K562 (cell line): ENCODE data around the gene ESR2. TPM values are rescaled to one million over a fixed set of nuclear protein-coding genes. Genes with fewer than 3 reads are reported as not detected.

Source experiments
- ARID4B ChIP-seq: sonication (generic); formaldehyde crosslinking; IDR thresholded peaks from 2 replicates; pipeline ENCODE4 v1.8.0; 2022; ENCODE audit warnings: mild to moderate bottlenecking, missing genetic modification reagents
- BHLHE40 ChIP-seq: IDR thresholded peaks from 2 replicates; pipeline ENCODE4 v1.6.1; 2011; ENCODE audit warnings: low read length, improper control_type of control experiment
- CEBPB ChIP-seq: fragments of 450-650 bp; IDR thresholded peaks from 2 replicates; pipeline ENCODE4 v1.6.1; 2016; ENCODE audit warnings: missing genetic modification characterization, missing compliant biosample characterization
- CXXC5 ChIP-seq: fragments of 250-450 bp; sonication (Bioruptor Pico); IDR thresholded peaks from 2 replicates; pipeline ENCODE4 v1.8.0; 2022; ENCODE audit warnings: inconsistent platforms, mild to moderate bottlenecking, moderate library complexity
- EHMT2 ChIP-seq: fragments of 450-650 bp; IDR thresholded peaks from 2 replicates; pipeline ENCODE4 v1.6.1; 2018; ENCODE audit warnings: antibody characterized with exemption
- FOXP4 ChIP-seq: sonication (generic); formaldehyde crosslinking; IDR thresholded peaks from 2 replicates; pipeline ENCODE4 v1.8.0; 2022; ENCODE audit warnings: mild to moderate bottlenecking, missing genetic modification reagents, borderline replicate concordance
- GATAD2B ChIP-seq: fragments of 450-650 bp; IDR thresholded peaks from 2 replicates; pipeline ENCODE4 v1.6.1; 2017; ENCODE audit warnings: mild to moderate bottlenecking, borderline replicate concordance
- HSF4 ChIP-seq: fragments of 250-450 bp; sonication (Bioruptor Pico); IDR thresholded peaks from 2 replicates; pipeline ENCODE4 v2.1.2; 2022; ENCODE audit warnings: mild to moderate bottlenecking, moderate library complexity, borderline replicate concordance
- LCOR ChIP-seq: sonication (generic); formaldehyde crosslinking; IDR thresholded peaks from 2 replicates; pipeline ENCODE4 v1.8.0; 2022; ENCODE audit warnings: mild to moderate bottlenecking, missing genetic modification reagents
- MAZ ChIP-seq, 2 experiments: fragments of 450-650 bp in 1 of 2; sonication (generic) in 1 of 2; formaldehyde crosslinking; IDR thresholded peaks in 1 of 2; conservative IDR thresholded peaks in 1 of 2; 2 replicates each; pipeline versions ENCODE4 v1.4.0 to v1.5.0; 2020; ENCODE audit warnings: mild to moderate bottlenecking in 1 of 2, missing genetic modification reagents in 1 of 2
- RBBP5 ChIP-seq: fragments of 200-600 bp; sonication (generic); IDR thresholded peaks from 2 replicates; pipeline ENCODE4 v1.6.1; 2012; ENCODE audit warnings: borderline replicate concordance, mild to moderate bottlenecking, low read length, control low read depth, inconsistent platforms; ENCODE audit not compliant: insufficient read depth, poor library complexity, severe bottlenecking
- SMARCA4 ChIP-seq: fragments of 450-650 bp; IDR thresholded peaks from 2 replicates; pipeline ENCODE4 v1.6.1; 2016
- SMC3 ChIP-seq: conservative IDR thresholded peaks from 2 replicates; pipeline ENCODE4 v1.6.1; 2011; ENCODE audit warnings: low read depth, low read length, improper control_type of control experiment; ENCODE audit not compliant: insufficient read depth
- WHSC1 ChIP-seq: IDR thresholded peaks from one replicate; pipeline ENCODE4 v1.6.1; 2012; ENCODE audit warnings: low read length, control low read depth, inconsistent platforms
- ZBTB26 ChIP-seq: fragments of 450-650 bp; formaldehyde crosslinking; IDR thresholded peaks from 2 replicates; pipeline ENCODE4 v1.4.0; 2022; ENCODE audit warnings: missing genetic modification characterization
- ZBTB7A ChIP-seq: IDR thresholded peaks from 2 replicates; pipeline ENCODE4 v1.6.1; 2011; ENCODE audit warnings: low read depth, mild to moderate bottlenecking, low read length, moderate library complexity, borderline replicate concordance; ENCODE audit not compliant: control insufficient read depth
- ZNF316 ChIP-seq: fragments of 450-650 bp; IDR thresholded peaks from 2 replicates; pipeline ENCODE4 v1.6.1; 2016
- ZNF589 ChIP-seq: fragments of 200-800 bp; sonication (Bioruptor generic); IDR thresholded peaks from 2 replicates; pipeline ENCODE4 v1.6.1; 2016; ENCODE audit warnings: low read depth, missing genetic modification characterization, missing compliant biosample characterization
- polyA plus RNA-seq, 8 experiments: library from polyadenylated mRNA; depleted of rRNA in 4 of 8; stranded (reverse) in 5 of 8; unstranded in 3 of 8; fragments of >200 nt; fragmentation: Nextera tagmentation in 2 of 8; fragmentation: Illumina TruSeq in 1 of 8; extraction: Ambion mirVana in 2 of 8; extraction: Trizol in 1 of 8; gene quantifications; 2 replicates each; pipeline versions ENCODE4 v1.2.1 to v1.2.3, GENCODE V29; 2011 to 2014; ENCODE audit warnings: inconsistent platforms in 1 of 8, missing spikeins in 1 of 8
- total RNA-seq, 7 experiments: library from RNA; depleted of rRNA in 6 of 7; stranded (reverse); fragments of >200 nt in 6 of 7; fragmentation: Illumina TruSeq in 2 of 7; extraction: Trizol in 2 of 7; gene quantifications; 2 replicates each; pipeline versions ENCODE4 v1.2.1 to v1.2.3, GENCODE V29; 2011 to 2021; ENCODE audit warnings: low replicate concordance in 1 of 7
- TF ChIP-seq, protein P1 (sequence below), 2 experiments: fragments of 450-650 bp; IDR thresholded peaks; 2 replicates each; pipeline ENCODE4 v1.6.1; 2016

The ESR2 gene
- total and polyA plus RNA-seq, 9 of the 15 experiments (the other 6 are each of a cell fraction or from before 2014, with no cell fraction given): 0.07 to 3.8 (median 2.0) TPM

DNA sequence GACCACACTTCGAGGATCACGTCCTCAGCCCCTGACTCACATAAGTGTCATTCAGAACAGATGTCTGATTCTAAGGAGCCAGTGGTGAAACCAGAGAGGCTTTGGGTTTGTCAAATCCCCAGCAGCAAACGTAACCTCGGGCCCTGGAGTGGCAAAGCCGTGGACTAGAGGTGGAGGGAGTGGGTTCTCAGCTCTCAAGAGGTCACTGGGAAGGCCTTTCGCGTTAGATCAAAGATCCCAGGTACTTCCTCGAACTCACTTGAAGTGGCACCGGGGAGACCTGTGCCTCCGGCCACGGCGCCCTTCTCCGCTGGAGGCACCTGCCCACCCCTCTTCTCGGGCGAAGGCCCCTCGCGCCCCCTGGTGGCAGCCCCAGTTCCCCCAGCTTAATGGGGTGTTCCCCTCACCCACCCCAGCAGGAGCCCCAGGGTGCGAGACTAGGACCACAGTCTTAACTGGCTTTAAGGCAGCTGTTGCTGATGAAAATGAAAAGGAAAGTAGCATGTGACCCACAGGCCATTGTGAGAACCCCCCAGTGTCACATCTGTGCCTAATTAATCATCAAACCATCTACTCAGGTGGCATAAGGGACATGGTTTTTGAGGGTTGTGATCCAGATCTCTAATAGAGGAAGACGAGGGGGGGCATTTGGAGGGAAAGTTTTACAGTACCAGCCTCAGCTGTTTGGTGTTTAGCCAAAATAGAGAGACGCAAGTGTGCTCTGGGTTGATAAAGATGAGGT, 672 bp upstream of the ESR2 start (continued):
- TF ChIP-seq ARID4B (0 out of 2 replicates have a peak, but pooled peaks have one; percentile 31), WHSC1 (no peak), SMC3 (peak; percentile 80), SMARCA4 (no peak), RBBP5 (peak; percentile 4), GATAD2B (no peak), LCOR (no peak), ZBTB7A (peak; percentile 63; the same call in 1 of the 2 replicates), FOXP4 (CRISPR knock-in tag) (no peak), CEBPB (no peak), CXXC5 (CRISPR knock-in tag) (0 out of 2 replicates have a peak, but pooled peaks have one; percentile 23), EHMT2 (no peak), HSF4 (CRISPR knock-in tag) (no peak), ZNF316 (no peak), MAZ (CRISPR knock-in tag; conservative IDR thresholded peaks at IDR 0.05 in 1 of 2, IDR thresholded peaks at IDR 0.05 in 1 of 2) (peak in 1 of 2 experiments; percentile 84; a peak in 2 of 4 replicates), ZNF589 (CRISPR knock-in tag) (no peak), BHLHE40 (0 out of 2 replicates have a peak, but pooled peaks have one; percentile 3), ZBTB26 (no peak)
- TF ChIP-seq, protein P1, sequence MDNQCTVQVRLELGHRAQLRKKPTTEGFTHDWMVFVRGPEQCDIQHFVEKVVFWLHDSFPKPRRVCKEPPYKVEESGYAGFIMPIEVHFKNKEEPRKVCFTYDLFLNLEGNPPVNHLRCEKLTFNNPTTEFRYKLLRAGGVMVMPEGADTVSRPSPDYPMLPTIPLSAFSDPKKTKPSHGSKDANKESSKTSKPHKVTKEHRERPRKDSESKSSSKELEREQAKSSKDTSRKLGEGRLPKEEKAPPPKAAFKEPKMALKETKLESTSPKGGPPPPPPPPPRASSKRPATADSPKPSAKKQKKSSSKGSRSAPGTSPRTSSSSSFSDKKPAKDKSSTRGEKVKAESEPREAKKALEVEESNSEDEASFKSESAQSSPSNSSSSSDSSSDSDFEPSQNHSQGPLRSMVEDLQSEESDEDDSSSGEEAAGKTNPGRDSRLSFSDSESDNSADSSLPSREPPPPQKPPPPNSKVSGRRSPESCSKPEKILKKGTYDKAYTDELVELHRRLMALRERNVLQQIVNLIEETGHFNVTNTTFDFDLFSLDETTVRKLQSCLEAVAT (IDR thresholded peaks at IDR 0.05): no peak
